Esophagus muscularis mucosa (tissue), 4 donors: ENCODE measurements around the gene MAPK7. TPM values are rescaled to one million over a fixed set of nuclear protein-coding genes. Genes with fewer than 3 reads are reported as not detected.

ENCODE experiments used
- DNase-seq: peaks from one replicate; pipeline ENCODE4 v3.0.0-alpha.2; 2017; ENCODE audit errors: extremely low spot score
- H3K27ac ChIP-seq, 4 donors: fragments of 200-600 bp; sonication (generic); replicated peaks in 1 of 4; 1 replicate in 3 of 4; 2 replicates in 1 of 4; pipeline ENCODE4 v1.5.1; 2016 to 2019; ENCODE audit warnings: mild to moderate bottlenecking in 1 of 4
- H3K27me3 ChIP-seq, 4 donors: fragments of 200-600 bp; sonication (generic); one replicate each; pipeline versions ENCODE4 v1.5.1 to v1.6.0; 2016 to 2019
- H3K36me3 ChIP-seq, 4 donors: fragments of 200-600 bp; sonication (generic); one replicate each; pipeline ENCODE4 v1.5.1; 2016 to 2019
- H3K4me1 ChIP-seq, 4 donors: fragments of 200-600 bp; sonication (generic); one replicate each; pipeline ENCODE4 v1.5.1; 2016 to 2019
- H3K4me3 ChIP-seq, 4 donors: fragments of 200-600 bp; sonication (generic); 1 replicate in 2 of 4; 2 replicates in 2 of 4; pipeline ENCODE4 v1.5.1; 2016 to 2019; ENCODE audit warnings: mild to moderate bottlenecking in 4 of 4, moderate library complexity in 1 of 4
- H3K9me3 ChIP-seq, 4 donors: fragments of 200-600 bp; sonication (generic); 1 replicate in 3 of 4; 2 replicates in 1 of 4; pipeline ENCODE4 v1.5.1; 2016 to 2019
- EP300 ChIP-seq: sonication (generic); formaldehyde crosslinking; IDR thresholded peaks from one replicate; pipeline ENCODE4 v1.6.1; 2017; ENCODE audit warnings: antibody characterized with exemption
- POLR2A ChIP-seq: fragments of 450-650 bp; IDR thresholded peaks from one replicate; pipeline ENCODE4 v1.6.1; 2017; ENCODE audit warnings: antibody characterized with exemption, moderate library complexity, mild to moderate bottlenecking, low read depth
- POLR2AphosphoS5 ChIP-seq, 2 donors: sonication (generic); formaldehyde crosslinking; IDR thresholded peaks; one replicate each; pipeline ENCODE4 v1.6.1; 2017; ENCODE audit warnings: antibody characterized with exemption in 2 of 2
- WGBS: methylation state at CpG from one replicate; pipeline ENCODE4 v1.1.5; 2018; 5-methylcytosine and 5-hydroxymethylcytosine counted together
- intact Hi-C: fragments of 100-400 bp; cut with DNase I; formaldehyde crosslinking; loops from one replicate; pipeline ENCODE4 v1.15.1; 2023
- total RNA-seq, 4 donors: library from RNA; depleted of rRNA; stranded (reverse); fragments of >200 nt; gene quantifications; one replicate each; pipeline versions ENCODE4 v1.1.0 to v1.2.1, GENCODE V29; 2016
- TF ChIP-seq, protein P1 (sequence below), 3 experiments: fragments of 200-600 bp in 2 of 3; fragments of 450-650 bp in 1 of 3; sonication (generic) in 2 of 3; IDR thresholded peaks; one replicate each; pipeline ENCODE4 v1.5.1; 2017 to 2019; ENCODE audit warnings: antibody characterized with exemption in 3 of 3, mild to moderate bottlenecking in 2 of 3, moderate library complexity in 1 of 3

The MAPK7 gene
- total RNA-seq, 4 donors from 2014 or later = 26.3 to 41.4 (median 33.2) TPM

DNA sequence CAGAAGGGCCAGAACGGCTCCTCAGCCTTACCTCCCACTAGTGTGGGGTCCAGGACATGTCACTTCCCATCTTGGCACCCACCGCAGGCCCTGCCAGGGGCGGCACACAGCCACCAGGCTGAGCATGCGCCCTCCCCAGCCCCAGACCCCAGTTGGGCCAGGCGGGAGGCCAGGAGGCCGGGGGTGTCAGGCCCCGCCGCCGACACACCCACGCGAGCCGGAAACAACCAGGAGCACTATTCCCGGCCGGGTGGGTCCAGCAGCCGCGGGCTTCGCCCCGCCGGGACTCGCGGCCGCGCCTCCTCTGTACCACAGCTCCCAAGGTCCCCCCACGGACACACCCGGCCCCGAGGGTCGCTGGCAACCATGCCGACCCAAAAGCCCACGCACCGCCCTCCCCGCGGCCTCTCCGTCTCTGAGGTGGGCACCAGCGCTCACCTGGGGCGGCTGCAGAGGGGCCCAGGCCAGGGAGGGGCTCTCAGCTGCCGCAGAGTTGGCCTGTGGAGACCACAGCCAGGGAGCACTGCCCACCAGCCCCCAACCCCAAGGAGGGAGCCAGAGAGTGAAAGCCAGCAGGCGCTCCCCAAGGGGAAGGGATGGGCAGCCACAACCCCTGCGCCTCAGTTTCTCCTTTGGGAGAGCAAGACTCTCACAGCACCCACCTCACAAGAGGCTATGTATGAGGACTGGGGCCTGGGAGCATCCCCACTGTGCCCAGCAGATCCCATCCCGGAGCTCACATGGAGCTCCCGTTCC lies 33.8 kb upstream of the MAPK7 start:
- no peaks in the 10 kb centered on the region for H3K36me3 ChIP-seq
- H3K4me3 ChIP-seq = no peak overlapping the region
- no peaks in the 10 kb centered on the region for H3K9me3 ChIP-seq
- DNase-seq = no peak
- H3K27ac ChIP-seq = no peak overlapping the region
- H3K4me1 ChIP-seq = peaks cover 39 to 53% (median 46%) of the 10 kb centered on the region in 4 donors
- intact Hi-C loops = no loop called here
- H3K27me3 ChIP-seq = no peaks in the 10 kb centered on the region
- no peak for TF ChIP-seq POLR2AphosphoS5 (IDR thresholded peaks at IDR 0.05)
- TF ChIP-seq, protein P1, sequence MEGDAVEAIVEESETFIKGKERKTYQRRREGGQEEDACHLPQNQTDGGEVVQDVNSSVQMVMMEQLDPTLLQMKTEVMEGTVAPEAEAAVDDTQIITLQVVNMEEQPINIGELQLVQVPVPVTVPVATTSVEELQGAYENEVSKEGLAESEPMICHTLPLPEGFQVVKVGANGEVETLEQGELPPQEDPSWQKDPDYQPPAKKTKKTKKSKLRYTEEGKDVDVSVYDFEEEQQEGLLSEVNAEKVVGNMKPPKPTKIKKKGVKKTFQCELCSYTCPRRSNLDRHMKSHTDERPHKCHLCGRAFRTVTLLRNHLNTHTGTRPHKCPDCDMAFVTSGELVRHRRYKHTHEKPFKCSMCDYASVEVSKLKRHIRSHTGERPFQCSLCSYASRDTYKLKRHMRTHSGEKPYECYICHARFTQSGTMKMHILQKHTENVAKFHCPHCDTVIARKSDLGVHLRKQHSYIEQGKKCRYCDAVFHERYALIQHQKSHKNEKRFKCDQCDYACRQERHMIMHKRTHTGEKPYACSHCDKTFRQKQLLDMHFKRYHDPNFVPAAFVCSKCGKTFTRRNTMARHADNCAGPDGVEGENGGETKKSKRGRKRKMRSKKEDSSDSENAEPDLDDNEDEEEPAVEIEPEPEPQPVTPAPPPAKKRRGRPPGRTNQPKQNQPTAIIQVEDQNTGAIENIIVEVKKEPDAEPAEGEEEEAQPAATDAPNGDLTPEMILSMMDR (IDR thresholded peaks at IDR 0.05) = no peak
- no peak for TF ChIP-seq POLR2A
- TF ChIP-seq EP300 = no peak
- 95% methylated on average over 6 of the region's 40 CpGs for WGBS

DNA sequence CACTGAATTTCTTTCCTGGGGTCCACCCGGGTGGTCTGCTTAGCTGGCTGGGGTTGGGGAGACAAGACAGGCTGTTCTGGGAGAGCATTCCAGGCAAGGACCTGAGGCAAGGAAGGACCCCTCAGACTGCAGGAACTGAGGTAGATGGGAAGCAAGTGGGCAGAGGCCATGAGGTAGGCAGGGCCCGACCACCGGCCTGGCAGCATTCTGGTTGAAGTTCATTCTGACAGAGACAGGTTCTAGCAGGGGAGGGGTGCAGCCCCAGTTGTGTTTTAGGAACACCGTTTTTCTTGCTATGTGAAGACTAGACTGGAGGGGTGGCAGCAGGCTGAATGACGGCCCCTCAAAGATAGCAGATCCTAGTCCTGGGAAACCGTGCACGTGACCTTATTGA lies 33.2 kb upstream of the MAPK7 start:
- Histone ChIP-seq H3K4me1 (peaks cover 39 to 53% (median 46%) of the 10 kb centered on the region in 4 donors), H3K27me3 (no peaks in the 10 kb centered on the region), H3K27ac (peak overlapping the region in 1 of 4 donors; percentile 81), H3K36me3 (no peaks in the 10 kb centered on the region), H3K4me3 (no peak overlapping the region), H3K9me3 (no peaks in the 10 kb centered on the region)
- intact Hi-C loops = no loop called here
- TF ChIP-seq, protein P1 (IDR thresholded peaks at IDR 0.05) = no peak
- TF ChIP-seq EP300 (no peak), POLR2A (no peak), POLR2AphosphoS5 (IDR thresholded peaks at IDR 0.05) (no peak)
- 96% methylated on average over 7 of the region's 7 CpGs for WGBS
- no peak for DNase-seq

DNA sequence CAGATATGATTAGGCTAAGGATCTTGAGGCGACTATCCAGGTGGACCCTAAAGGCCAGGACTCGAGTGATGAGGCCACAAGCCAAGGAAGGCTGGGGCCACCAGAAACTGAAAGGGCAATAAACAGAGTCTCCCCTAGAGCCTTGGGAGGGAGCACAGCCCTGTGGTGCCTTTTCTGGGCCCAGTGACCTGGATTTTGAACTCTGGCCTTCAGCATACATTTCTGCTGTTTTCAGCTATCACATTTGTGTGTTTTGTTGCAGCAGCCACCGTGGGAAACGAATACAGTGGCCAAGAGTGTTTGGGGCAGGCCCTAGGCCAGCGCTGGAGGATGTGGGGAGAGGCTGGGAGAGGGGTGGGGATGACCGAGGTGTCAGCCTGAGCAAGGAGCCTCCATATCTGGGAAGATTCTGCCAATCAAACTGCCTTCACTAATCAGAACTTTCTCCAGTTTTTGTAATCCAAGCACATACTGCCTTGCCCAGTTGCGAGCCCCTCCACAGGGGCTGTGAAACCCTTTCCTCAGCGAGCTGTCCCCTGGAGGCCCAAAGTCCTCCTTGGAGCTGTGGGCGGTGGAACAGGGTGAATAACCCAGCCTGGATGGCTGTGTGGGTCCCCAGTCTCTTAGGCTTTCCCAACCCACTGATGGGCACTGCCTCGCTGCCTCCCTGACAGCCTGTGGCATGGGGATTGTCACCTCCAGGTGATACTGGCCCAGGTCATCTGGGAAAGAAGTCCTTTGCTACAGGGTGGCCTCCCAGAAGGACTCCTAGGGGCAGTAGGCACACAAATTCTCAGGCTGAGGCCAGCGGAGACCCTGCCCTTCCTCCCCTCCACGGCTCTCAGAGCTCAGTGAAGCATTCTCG lies 32.6 kb upstream of the MAPK7 start:
- Histone ChIP-seq H3K27ac (peak overlapping the region; percentile 74 to 84 (median 81)), H3K4me1 (peaks cover 39 to 53% (median 46%) of the 10 kb centered on the region in 4 donors), H3K4me3 (no peak overlapping the region), H3K9me3 (no peaks in the 10 kb centered on the region), H3K27me3 (no peaks in the 10 kb centered on the region), H3K36me3 (no peaks in the 10 kb centered on the region)
- 79% methylated on average over 4 of the region's 13 CpGs for WGBS
- DNase-seq = no peak
- intact Hi-C loops = no loop called here
- TF ChIP-seq POLR2A (no peak), POLR2AphosphoS5 (IDR thresholded peaks at IDR 0.05) (no peak), EP300 (no peak)
- TF ChIP-seq, protein P1 (IDR thresholded peaks at IDR 0.05) = no peak

DNA sequence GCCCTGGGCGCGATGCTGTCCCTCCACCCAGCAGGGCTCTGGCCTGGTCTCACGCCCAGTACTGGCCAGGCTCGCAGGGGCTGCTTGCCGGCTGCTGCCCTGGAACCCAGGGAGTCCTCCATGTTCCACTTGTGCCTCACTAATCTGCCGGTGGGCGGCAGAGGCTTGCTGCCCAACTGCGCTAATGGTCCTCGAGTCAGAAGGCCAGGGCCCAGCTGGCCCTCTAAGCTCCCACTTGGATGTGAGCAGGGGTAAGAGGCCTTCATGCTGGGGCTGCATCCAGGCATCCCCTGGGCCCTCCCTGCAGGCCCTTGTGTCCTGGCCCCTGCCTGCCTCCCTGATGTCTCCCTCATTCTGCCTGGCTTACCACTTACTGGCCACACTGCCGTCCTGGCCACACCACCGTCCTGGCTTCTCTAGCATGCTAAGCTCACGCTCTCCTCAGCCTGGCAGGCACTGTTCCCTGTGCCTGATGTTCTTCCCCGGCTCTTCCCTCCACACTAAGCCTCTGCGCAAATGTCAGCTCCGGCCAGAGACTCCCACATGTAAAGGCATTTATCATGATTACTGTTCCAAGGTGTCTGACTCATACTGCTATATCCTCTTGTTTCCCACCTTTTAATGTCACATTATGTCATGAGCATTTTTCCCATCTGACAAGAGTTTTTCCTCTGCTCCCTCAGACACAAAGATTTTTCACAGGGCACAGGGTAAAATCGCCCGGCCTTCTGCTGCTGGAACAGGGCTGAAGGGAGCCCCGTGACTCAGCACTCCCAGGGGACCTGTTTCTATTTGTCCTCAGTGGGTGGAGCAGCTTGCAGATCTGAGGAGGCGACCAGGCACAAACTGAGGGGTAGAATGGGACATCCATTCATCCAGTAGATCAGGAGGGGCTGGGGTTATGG lies 31.7 kb upstream of the MAPK7 start:
- Histone ChIP-seq H3K4me3 (no peak overlapping the region), H3K36me3 (no peaks in the 10 kb centered on the region), H3K4me1 (peaks cover 39 to 53% (median 46%) of the 10 kb centered on the region in 4 donors), H3K9me3 (no peaks in the 10 kb centered on the region), H3K27me3 (no peaks in the 10 kb centered on the region), H3K27ac (peak overlapping the region; percentile 74 to 84 (median 81))
- DNase-seq = no peak
- 15% methylated on average over 10 of the region's 19 CpGs for WGBS
- intact Hi-C loops = no loop called here
- peak; percentile 67 to 74 for TF ChIP-seq POLR2AphosphoS5 (IDR thresholded peaks at IDR 0.05)
- no peak for TF ChIP-seq EP300
